ENCODE measurements around the gene TECTB.

GRCh38 chr10:112243713-112244112 lies 39.5 kb upstream of the TECTB start:
- TF ChIP-seq POLR2A (IDR thresholded peaks at IDR 0.05; ENCODE audit: low read length) = no peak
- no peak for TF ChIP-seq GATA1 (IDR thresholded peaks at IDR 0.05; ENCODE audit: low read depth, low read length)
